Fibroblast of mammary gland (primary cell): ENCODE measurements around the gene TRMT61A.

ENCODE experiments used
- DNase-seq: peaks from one replicate; pipeline ENCODE4 v3.0.0-alpha.2; 2010; ENCODE audit warnings: low read depth
- H3K4me3 ChIP-seq: 2 replicates; pipeline ENCODE4 v1.5.1; 2011; ENCODE audit warnings: low read depth, mild to moderate bottlenecking, low read length, moderate library complexity; ENCODE audit not compliant: control insufficient read depth
- CTCF ChIP-seq: conservative IDR thresholded peaks from 2 replicates; pipeline ENCODE4 v1.5.1; 2011; ENCODE audit warnings: low read depth, low read length, inconsistent platforms; ENCODE audit not compliant: control insufficient read depth, insufficient read depth

TRMT61A gene

GRCh38 chr14:103489621-103490020 lies 39.4 kb upstream of the TRMT61A start:
- no peak for TF ChIP-seq CTCF

GRCh38 chr14:103491691-103492090 lies 37.3 kb upstream of the TRMT61A start:
- no peak for TF ChIP-seq CTCF
- no peak overlapping the region for H3K4me3 ChIP-seq
- no peak for DNase-seq

More at GRCh38 chr14:103489621-103490020, 39.4 kb upstream of the TRMT61A start:
- no peak overlapping the region for H3K4me3 ChIP-seq
- no peak for DNase-seq

- no peak for TF ChIP-seq CTCF
- H3K4me3 ChIP-seq, result no peak overlapping the region
- DNase-seq, result no peak
Measured at GRCh38 chr14:103492156-103492925, 36.7 kb upstream of the TRMT61A start.

- no peak for TF ChIP-seq CTCF
- DNase-seq, result no peak
- no peak overlapping the region for H3K4me3 ChIP-seq
Measured at GRCh38 chr14:103495854-103496253, 33.1 kb upstream of the TRMT61A start.

GRCh38 chr14:103496776-103497175 lies 32.2 kb upstream of the TRMT61A start:
- peak; percentile 54 for DNase-seq
- TF ChIP-seq CTCF, result no peak
- H3K4me3 ChIP-seq, result no peak overlapping the region

- H3K4me3 ChIP-seq, result no peak overlapping the region
- DNase-seq, result no peak
Measured at GRCh38 chr14:103499709-103500108, 29.3 kb upstream of the TRMT61A start.

More at GRCh38 chr14:103499709-103500108, 29.3 kb upstream of the TRMT61A start:
- no peak for TF ChIP-seq CTCF
